A673 (cell line): ENCODE data around the gene CSTF3. TPM values are rescaled to one million over a fixed set of nuclear protein-coding genes. Genes with fewer than 3 reads are reported as not detected.
"Not testable (repeated sequence)": the region's sequence is repeated elsewhere in the genome, so short reads cannot be mapped to it uniquely, and the experiment has no call there.

Source experiments
- BruUV-seq: library from RNA; stranded (reverse); fragments of 400-500 nt; replicated peaks from 2 replicates; lab custom pipeline; 2021; lab: Mats Ljungman, UMichigan
- CTCF ChIA-PET: fragments of 300-600 bp; sonication (Branson Sonifier 250); formaldehyde crosslinking; loops from one replicate; lab custom pipeline; 2022; ENCODE audit warnings: antibody characterized with exemption; lab: Charles Lee
- POLR2A ChIA-PET: fragments of 300-600 bp; sonication (Branson Sonifier 250); formaldehyde crosslinking; loops from one replicate; lab custom pipeline; 2022; ENCODE audit warnings: antibody characterized with exemption; ENCODE audit not compliant: low non-redundant PET; lab: Charles Lee
- DNase-seq: peaks from one replicate; pipeline ENCODE4 v3.0.0-alpha.2; 2015; ENCODE audit warnings: low spot score
- H3K27ac ChIP-seq: fragments of 200-600 bp; sonication (generic); 2 replicates; pipeline ENCODE4 v1.5.1; 2016; ENCODE audit warnings: mixed run types, low read depth, mild to moderate bottlenecking, mixed read lengths, antibody characterized with exemption, low read length; ENCODE audit not compliant: poor library complexity, severe bottlenecking
- H3K27me3 ChIP-seq: fragments of 200-600 bp; sonication (generic); replicated peaks from 2 replicates; pipeline ENCODE4 v1.6.1; 2017; ENCODE audit warnings: mixed run types, low read depth, mild to moderate bottlenecking, mixed read lengths, antibody characterized with exemption, low read length; ENCODE audit not compliant: insufficient read depth, poor library complexity
- H3K36me3 ChIP-seq: fragments of 200-600 bp; sonication (generic); 2 replicates; pipeline ENCODE4 v1.6.1; 2016; ENCODE audit warnings: mixed run types, mild to moderate bottlenecking, mixed read lengths, antibody characterized with exemption, low read length; ENCODE audit not compliant: insufficient read depth, poor library complexity, severe bottlenecking
- H3K4me1 ChIP-seq: fragments of 200-600 bp; sonication (generic); 2 replicates; pipeline ENCODE4 v1.6.1; 2017; ENCODE audit warnings: mixed run types, mild to moderate bottlenecking, mixed read lengths, antibody characterized with exemption, low read length; ENCODE audit not compliant: insufficient read depth, poor library complexity, severe bottlenecking
- H3K4me3 ChIP-seq: fragments of 200-600 bp; sonication (generic); 2 replicates; pipeline ENCODE4 v1.5.1; 2016; ENCODE audit warnings: low read depth, mixed run types, mild to moderate bottlenecking, mixed read lengths, low read length; ENCODE audit not compliant: poor library complexity, severe bottlenecking
- H3K9me3 ChIP-seq: fragments of 200-600 bp; sonication (generic); 2 replicates; pipeline ENCODE4 v1.6.1; 2016; ENCODE audit warnings: mixed run types, low read depth, mild to moderate bottlenecking, mixed read lengths, antibody characterized with exemption, low read length; ENCODE audit not compliant: poor library complexity, severe bottlenecking
- EZH2 ChIP-seq: fragments of 200-600 bp; sonication (generic); IDR thresholded peaks from 2 replicates; pipeline ENCODE4 v1.6.1; 2017; ENCODE audit warnings: borderline replicate concordance, low read depth, mild to moderate bottlenecking, mixed read lengths, antibody characterized with exemption, low read length; ENCODE audit not compliant: poor library complexity, severe bottlenecking
- intact Hi-C: fragments of 100-400 bp; cut with micrococcal nuclease; formaldehyde crosslinking; loops from one replicate; pipeline ENCODE4 v1.10.0; 2022; ENCODE audit not compliant: unreplicated experiment
- total RNA-seq: library from RNA; stranded (reverse); gene quantifications from 2 replicates; pipeline ENCODE4 v1.2.3, GENCODE V29; 2021
- TF ChIP-seq, protein P1 (sequence below): fragments of 300-800, 200-600 bp; sonication (generic); conservative IDR thresholded peaks from 2 replicates; pipeline ENCODE4 v1.5.1; 2017; ENCODE audit warnings: low read depth, mild to moderate bottlenecking, antibody characterized with exemption, low read length, moderate library complexity, mixed read lengths

Gene CSTF3
- total RNA-seq, 1 experiment from 2014 or later, result 121 TPM

DNA sequence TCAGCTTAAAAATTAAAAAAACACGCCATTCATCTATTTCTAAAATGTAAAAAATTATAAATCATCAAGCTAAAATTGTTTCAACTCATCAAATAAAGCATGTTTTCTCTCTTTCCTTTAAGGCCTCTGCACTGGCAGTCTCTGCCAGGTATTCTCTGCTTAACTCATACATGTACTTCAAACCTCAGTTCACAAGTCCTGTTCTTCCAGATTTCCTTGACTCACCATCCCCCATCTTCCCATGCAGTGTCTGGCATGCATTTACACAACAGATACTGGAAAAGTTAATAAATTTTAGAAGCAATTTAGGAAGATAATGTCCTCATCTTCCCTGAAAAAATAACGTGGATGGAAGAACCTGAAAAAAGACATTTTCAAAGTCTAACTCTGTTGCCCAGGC, 32.5 kb downstream of the CSTF3 start:
- peaks cover 17% of the 10 kb centered on the region for H3K36me3 ChIP-seq
- intact Hi-C loops, result no loop called here
- POLR2A ChIA-PET, result no interaction called here
- TF ChIP-seq EZH2, result no peak
- TF ChIP-seq, protein P1, sequence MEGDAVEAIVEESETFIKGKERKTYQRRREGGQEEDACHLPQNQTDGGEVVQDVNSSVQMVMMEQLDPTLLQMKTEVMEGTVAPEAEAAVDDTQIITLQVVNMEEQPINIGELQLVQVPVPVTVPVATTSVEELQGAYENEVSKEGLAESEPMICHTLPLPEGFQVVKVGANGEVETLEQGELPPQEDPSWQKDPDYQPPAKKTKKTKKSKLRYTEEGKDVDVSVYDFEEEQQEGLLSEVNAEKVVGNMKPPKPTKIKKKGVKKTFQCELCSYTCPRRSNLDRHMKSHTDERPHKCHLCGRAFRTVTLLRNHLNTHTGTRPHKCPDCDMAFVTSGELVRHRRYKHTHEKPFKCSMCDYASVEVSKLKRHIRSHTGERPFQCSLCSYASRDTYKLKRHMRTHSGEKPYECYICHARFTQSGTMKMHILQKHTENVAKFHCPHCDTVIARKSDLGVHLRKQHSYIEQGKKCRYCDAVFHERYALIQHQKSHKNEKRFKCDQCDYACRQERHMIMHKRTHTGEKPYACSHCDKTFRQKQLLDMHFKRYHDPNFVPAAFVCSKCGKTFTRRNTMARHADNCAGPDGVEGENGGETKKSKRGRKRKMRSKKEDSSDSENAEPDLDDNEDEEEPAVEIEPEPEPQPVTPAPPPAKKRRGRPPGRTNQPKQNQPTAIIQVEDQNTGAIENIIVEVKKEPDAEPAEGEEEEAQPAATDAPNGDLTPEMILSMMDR, result no peak
- peaks cover 9% of the 10 kb centered on the region for H3K4me1 ChIP-seq
- DNase-seq, result no peak
- no peak overlapping the region for H3K4me3 ChIP-seq
- H3K27ac ChIP-seq, result no peak overlapping the region
- H3K9me3 ChIP-seq, result no peaks in the 10 kb centered on the region
- H3K27me3 ChIP-seq, result no peaks in the 10 kb centered on the region
- CTCF ChIA-PET, result no interaction called here
- no TSS peak for BruUV-seq

DNA sequence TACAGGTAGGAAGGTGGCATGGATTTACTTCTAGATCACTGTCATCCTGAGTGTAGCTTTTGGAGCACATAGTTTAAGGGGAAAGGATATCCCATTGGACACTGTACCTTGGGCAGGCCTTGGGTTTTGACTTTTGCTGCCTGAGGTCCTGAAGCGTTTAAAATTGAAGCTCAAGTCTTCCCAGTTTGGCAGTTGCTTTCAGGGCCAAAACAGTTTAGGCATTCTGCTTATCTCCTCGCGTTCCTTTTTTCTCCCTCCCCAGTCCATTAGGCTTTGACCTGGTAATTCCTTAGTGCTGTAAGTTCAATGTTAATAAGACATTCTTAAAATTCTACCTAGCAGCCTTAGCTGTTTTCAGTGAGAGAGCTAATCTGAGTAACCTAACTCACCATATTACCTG, 35.7 kb downstream of the CSTF3 start:
- ChIA-PET CTCF (no interaction called here), POLR2A (no interaction called here)
- H3K27me3 ChIP-seq, result no peaks in the 10 kb centered on the region
- H3K4me1 ChIP-seq, result peaks cover 3% of the 10 kb centered on the region
- no peak overlapping the region for H3K4me3 ChIP-seq
- no peak overlapping the region for H3K27ac ChIP-seq
- no peaks in the 10 kb centered on the region for H3K9me3 ChIP-seq
- peaks cover 10% of the 10 kb centered on the region for H3K36me3 ChIP-seq
- DNase-seq, result no peak
- no TSS peak for BruUV-seq
- intact Hi-C loops, result no loop called here
- TF ChIP-seq, protein P1, result no peak
- TF ChIP-seq EZH2, result no peak

DNA sequence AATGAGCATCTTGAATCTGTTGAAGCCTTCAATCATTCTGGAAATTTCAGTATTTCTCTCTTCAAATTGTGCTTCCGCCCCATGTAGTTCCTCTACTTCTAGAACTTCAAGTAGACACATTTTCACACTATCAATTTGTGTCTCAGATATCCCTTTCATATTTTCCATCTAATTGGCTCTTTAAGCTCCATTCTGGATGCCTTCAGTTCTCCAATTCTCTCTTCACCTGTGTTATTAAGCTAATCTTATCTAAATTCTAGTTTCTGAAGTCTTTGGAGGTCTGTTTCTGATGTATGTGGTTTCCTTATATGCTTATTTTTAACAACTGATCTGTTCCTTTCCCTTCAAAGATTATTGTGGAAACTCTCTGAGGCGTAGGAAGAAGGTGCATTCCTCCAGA, 36.3 kb downstream of the CSTF3 start:
- BruUV-seq, result no TSS peak
- Histone ChIP-seq H3K4me3 (no peak overlapping the region), H3K36me3 (peaks cover 10% of the 10 kb centered on the region), H3K4me1 (peaks cover 3% of the 10 kb centered on the region), H3K9me3 (no peaks in the 10 kb centered on the region), H3K27ac (no peak overlapping the region), H3K27me3 (no peaks in the 10 kb centered on the region)
- CTCF ChIA-PET, result no interaction called here
- intact Hi-C loops, result no loop called here
- POLR2A ChIA-PET, result no interaction called here
- DNase-seq, result no peak
- TF ChIP-seq, protein P1, result no peak
- no peak for TF ChIP-seq EZH2

DNA sequence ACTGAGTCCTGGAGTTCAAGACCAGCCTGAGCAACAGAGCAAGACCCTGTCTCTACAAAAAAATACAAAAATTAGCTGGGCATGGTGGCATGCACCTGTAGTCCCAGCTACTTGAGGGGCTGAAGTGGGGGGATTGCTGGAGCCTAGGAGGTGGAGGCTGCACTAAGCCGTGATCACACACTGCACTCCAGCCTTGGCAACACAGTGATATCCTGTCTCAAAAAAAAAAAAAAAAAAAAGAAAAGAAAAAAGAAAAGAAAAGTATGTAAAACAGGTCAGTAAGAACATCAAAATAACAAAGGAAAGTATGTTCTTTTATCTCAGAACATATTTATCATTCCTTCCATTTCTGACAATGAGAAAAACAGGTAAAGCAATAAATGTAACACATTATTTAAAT, 38.6 kb downstream of the CSTF3 start:
- H3K4me1 ChIP-seq, result peaks cover 10% of the 10 kb centered on the region

More for the DNA sequence above, 38.6 kb downstream of the CSTF3 start:
- BruUV-seq, POLR2A ChIA-PET, intact Hi-C loops, CTCF ChIA-PET, H3K4me3 ChIP-seq, H3K9me3 ChIP-seq, H3K27ac ChIP-seq, DNase-seq, H3K27me3 ChIP-seq: not testable (repeated sequence)
- peaks cover 10% of the 10 kb centered on the region for H3K36me3 ChIP-seq
